ENCODE results near the gene HNRNPCL1. TPM values are rescaled to one million over a fixed set of nuclear protein-coding genes. Genes with fewer than 3 reads are reported as not detected.
"Not testable (repeated sequence)": the region's sequence is repeated elsewhere in the genome, so short reads cannot be mapped to it uniquely, and the experiment has no call there.

The HNRNPCL1 gene
- not detected in 2 replicates for polyA plus RNA-seq (2011; rRNA removed)
- not detected in 2 replicates for polyA plus RNA-seq (2012; cell fraction: cytosol; rRNA removed)
- not detected in 2 replicates for polyA plus RNA-seq (2012; cell fraction: nucleus; rRNA removed)
- polyA plus RNA-seq (2017; fragmentation: RNase III; extraction: RNeasy Plus Mini Kit Qiagen cat#74134 plus additional on column Dnase treatment), result not detected in 3 replicates
- not detected in 2 replicates for polyA minus RNA-seq (2011; rRNA and poly(A)+ RNA removed)

DNA sequence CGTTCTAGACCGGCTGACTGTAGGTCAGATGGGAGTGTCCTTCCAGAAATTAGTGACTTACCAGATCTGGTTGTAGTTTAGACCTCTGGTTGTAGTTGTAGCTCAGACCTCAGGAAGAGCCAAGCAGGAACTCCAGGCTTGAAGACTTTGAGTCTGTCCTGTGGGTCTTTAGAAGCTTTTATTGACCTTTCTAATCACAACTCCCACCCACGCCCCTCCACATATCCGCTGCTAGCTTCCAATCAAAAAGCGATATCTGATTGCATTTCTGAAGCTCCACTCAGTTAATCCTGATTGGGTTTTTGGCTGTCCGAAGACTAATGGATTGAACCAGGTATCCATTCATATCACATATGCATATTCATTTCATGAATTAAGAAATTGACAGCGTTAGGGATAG, at the start of gene HNRNPCL1:
Gene HNRNPCL1, minus strand, starts transcription at position 101 of the 400 bp plus-strand sequence. CDS start 431 bp downstream, outside the sequence.
- FAIRE-seq; H3K4me2 ChIP-seq; CTCF ChIA-PET; ATAC-seq; H3K4me1 ChIP-seq; H3K9me3 ChIP-seq; POLR2A ChIA-PET; H3K4me3 ChIP-seq; H3K27ac ChIP-seq; DNase-seq (ENCODE audit: low read depth in 1 of 2, low spot score in 1 of 2): not testable (repeated sequence)
- WGBS (ENCODE audit: missing lambda C conversion rate), result 40% methylated on average over 7 of the region's 7 CpGs

DNA sequence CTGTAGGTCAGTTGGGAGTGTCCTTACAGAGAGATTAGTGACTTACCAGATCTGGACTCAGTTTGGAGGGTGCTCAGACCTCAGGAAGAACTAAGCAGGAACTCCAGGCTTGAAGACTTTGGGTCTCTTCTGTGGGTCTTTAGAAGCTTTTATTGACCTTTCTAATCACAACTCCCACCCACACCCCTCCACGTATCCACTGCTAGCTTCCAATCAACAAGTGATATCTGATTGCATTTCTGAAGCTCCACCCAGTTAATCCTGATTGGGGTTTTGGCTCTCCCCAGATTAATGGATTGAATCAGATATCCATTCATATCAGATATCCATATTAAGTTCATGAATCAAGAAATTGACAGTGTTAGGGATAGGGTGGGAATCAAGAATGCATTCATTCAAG, 49.6 kb upstream of the HNRNPCL1 start, which contains the start of gene PRAMEF10:
Gene PRAMEF10, minus strand, starts transcription at position 101 of the 400 bp plus-strand sequence. CDS start 2,423 bp downstream, outside the sequence.
- POLR2A ChIA-PET; H3K4me1 ChIP-seq; H3K27ac ChIP-seq; FAIRE-seq; ATAC-seq; H3K4me2 ChIP-seq; H3K9me3 ChIP-seq; DNase-seq (ENCODE audit: low read depth in 1 of 2, low spot score in 1 of 2); CTCF ChIA-PET; H3K4me3 ChIP-seq: not testable (repeated sequence)
- WGBS (ENCODE audit: missing lambda C conversion rate), result no CpG with 5 or more reads among the region's 1 CpG

DNA sequence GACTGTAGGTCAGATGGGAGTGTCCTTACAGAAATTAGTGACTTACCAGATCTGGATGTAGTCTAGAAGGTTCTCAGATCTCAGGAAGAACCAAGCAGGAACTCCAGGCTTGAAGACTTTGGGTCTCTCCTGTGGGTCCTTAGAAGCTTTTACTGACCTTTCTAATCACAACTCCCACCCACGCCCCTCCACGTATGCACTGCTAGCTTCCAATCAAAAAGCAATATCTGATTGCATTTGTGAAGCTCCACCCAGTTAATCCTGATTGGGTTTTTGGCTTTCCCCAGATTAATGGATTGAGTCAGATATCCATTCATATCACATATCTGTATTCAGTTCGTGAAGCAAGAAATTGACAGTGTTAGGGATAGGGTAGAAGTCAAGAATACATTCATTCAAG, 37.6 kb upstream of the HNRNPCL1 start, which contains the start of gene PRAMEF4:
Gene PRAMEF4, minus strand, starts transcription at position 101 of the 400 bp plus-strand sequence. CDS start 2,807 bp downstream, outside the sequence.
- CTCF ChIA-PET; H3K9me3 ChIP-seq; H3K27ac ChIP-seq; H3K4me1 ChIP-seq; POLR2A ChIA-PET; H3K4me2 ChIP-seq; FAIRE-seq; ATAC-seq; DNase-seq (ENCODE audit: low read depth in 1 of 2, low spot score in 1 of 2); H3K4me3 ChIP-seq: not testable (repeated sequence)
- WGBS (ENCODE audit: missing lambda C conversion rate), result 3% methylated on average over 3 of the region's 3 CpGs

DNA sequence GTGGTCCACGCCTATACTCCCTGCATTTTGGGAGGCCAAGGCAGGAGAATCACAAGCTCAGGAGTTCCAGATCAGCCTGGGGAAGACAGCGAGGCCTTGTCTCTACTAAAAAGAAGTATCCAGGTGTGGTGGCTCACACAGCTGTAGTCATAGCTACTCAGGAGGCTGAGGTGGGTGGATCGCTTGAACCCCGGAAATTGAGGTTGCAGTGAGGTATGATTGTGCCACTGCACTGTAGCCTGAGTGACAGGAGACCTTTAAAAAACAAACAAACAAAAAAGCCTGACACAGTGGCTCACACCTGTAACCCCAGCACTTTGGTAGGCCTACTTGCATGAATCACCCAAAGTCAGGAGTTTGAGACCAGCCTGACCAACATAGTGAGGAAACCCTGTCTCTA, 29.9 kb upstream of the HNRNPCL1 start:
- ATAC-seq; H3K27ac ChIP-seq; POLR2A ChIA-PET; H3K4me3 ChIP-seq; H3K4me2 ChIP-seq; FAIRE-seq; DNase-seq (ENCODE audit: low read depth in 1 of 2, low spot score in 1 of 2); H3K9me3 ChIP-seq; H3K4me1 ChIP-seq; CTCF ChIA-PET: not testable (repeated sequence)
- WGBS (ENCODE audit: missing lambda C conversion rate), result 0% methylated on average over 3 of the region's 4 CpGs

DNA sequence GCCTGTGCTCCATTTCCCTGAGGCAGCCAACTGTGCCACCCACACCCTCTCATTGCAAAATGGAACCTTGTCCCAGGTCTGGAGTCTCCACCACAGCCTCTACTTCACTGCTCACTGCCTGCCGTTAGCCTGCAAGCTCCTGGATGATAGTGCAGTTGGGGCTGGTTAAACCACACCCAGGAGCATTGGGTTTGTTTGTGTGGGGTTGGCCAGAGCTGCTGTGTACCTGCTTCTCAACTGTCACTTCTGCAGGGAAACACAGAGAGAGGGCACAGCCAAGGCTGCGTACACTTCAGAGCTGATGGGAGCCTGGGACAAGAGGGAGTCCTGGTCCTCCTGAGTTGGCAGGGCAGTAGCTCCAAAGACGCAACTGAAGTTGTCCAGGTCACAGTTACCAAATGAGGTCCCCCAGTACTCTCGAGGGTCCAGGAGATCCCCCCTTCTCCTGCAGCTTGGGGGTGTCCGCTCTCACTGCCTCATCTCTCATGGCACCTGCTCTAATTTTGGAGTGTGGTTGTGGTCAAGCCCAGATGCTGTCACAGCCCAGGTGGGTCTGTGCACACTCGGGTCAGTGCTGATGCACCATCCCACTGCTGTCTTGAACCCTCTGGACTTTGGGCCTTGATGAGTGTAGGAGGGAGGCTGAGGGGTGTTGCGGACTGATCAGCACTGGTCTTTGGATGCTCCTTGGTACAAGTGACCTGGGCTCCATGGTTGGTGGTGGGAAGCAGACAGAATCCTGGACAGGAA, 14.8 kb upstream of the HNRNPCL1 start:
- WGBS (ENCODE audit: missing lambda C conversion rate), result no CpG with 5 or more reads among the region's 7 CpGs
- H3K4me2 ChIP-seq; H3K9me3 ChIP-seq; FAIRE-seq; CTCF ChIA-PET; DNase-seq (ENCODE audit: low read depth in 1 of 2, low spot score in 1 of 2); H3K4me3 ChIP-seq; POLR2A ChIA-PET; ATAC-seq; H3K4me1 ChIP-seq; H3K27ac ChIP-seq: not testable (repeated sequence)

DNA sequence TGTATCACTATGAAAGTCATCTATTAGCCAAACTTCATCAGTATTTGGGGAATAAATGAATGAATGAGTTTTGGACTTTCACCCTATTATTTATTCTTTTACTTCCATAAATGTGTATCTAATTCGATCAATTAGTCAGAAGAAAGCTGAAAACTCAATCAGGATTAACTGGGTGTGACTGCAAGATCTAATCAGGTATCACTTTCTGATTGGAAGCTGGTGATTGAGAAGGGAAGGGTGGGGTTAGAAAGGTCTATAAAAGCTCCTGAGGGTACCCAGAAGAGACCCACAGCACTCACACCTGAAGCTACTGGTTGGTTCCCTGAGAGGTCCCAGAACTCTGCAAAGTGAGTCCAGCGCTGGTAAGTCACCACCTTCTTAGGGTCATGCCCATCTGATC, 8.3 kb upstream of the HNRNPCL1 start, which contains the start of gene PRAMEF2:
Gene PRAMEF2, plus strand, starts transcription at position 301 of the 400 bp plus-strand sequence. CDS start 1,924 bp downstream, outside the sequence.
- DNase-seq (ENCODE audit: low read depth in 1 of 2, low spot score in 1 of 2); H3K4me2 ChIP-seq; H3K9me3 ChIP-seq; POLR2A ChIA-PET; H3K4me3 ChIP-seq; H3K27ac ChIP-seq; H3K4me1 ChIP-seq; ATAC-seq; FAIRE-seq; CTCF ChIA-PET: not testable (repeated sequence)
- WGBS (ENCODE audit: missing lambda C conversion rate), result 5% methylated on average over 2 of the region's 2 CpGs

DNA sequence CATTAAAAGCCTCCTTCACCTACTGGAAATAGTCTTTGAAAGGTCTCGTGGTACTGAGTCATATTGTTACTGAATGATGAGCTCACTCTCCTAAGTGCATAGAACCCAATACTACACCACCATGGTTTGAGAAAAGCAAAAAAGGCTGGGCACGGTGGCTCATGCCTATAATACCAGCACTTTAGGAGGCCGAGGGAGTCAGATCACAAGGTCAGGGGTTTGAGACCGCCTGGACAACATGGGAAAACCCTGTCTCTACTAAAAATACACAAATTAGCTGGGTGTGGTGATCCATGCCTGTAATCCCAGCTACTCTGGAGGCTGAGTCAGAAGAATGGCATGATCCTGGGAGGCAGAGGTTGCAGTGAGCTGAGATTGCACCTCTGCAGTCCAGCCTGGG, 3.3 kb upstream of the HNRNPCL1 start:
- H3K4me1 ChIP-seq, result peaks cover 9% of the 10 kb centered on the region; the same call in 1 of the 3 replicates
- no peaks in the 10 kb centered on the region for H3K9me3 ChIP-seq
- no peak overlapping the region for H3K27ac ChIP-seq
- DNase-seq (ENCODE audit: low read depth in 1 of 2, low spot score in 1 of 2) (peak in 1 of 2 experiments; percentile 13), FAIRE-seq (no peak), ATAC-seq (peak; percentile 38 to 54; a peak in 2 of 6 replicates)
- H3K4me3 ChIP-seq, result no peak overlapping the region
- 6% methylated on average over 4 of the region's 4 CpGs for WGBS (ENCODE audit: missing lambda C conversion rate)
- ChIA-PET CTCF (no interaction called here), POLR2A (no interaction called here)
- H3K4me2 ChIP-seq, result no peak overlapping the region
- TF ChIP-seq EHF (CRISPR knock-in tag; IDR thresholded peaks at IDR 0.05) (no peak), NFE2L2 (conservative IDR thresholded peaks at IDR 0.05; ENCODE audit: low read length) (no peak), EP300 (IDR thresholded peaks at IDR 0.05) (no peak), SREBF2 (IDR thresholded peaks at IDR 0.05) (no peak), RAD21 (conservative IDR thresholded peaks at IDR 0.05 in 1 of 2, IDR thresholded peaks at IDR 0.05 in 1 of 2) (no peak), KDM1A (IDR thresholded peaks at IDR 0.05; ENCODE audit: low read depth) (no peak), BHLHE40 (IDR thresholded peaks at IDR 0.05; ENCODE audit: low read depth, low read length) (no peak), POLR2A (IDR thresholded peaks at IDR 0.05; ENCODE audit: low read length) (no peak), MYC (IDR thresholded peaks at IDR 0.05; ENCODE audit: borderline replicate concordance, low read length) (no peak)
- TF ChIP-seq, protein P1, sequence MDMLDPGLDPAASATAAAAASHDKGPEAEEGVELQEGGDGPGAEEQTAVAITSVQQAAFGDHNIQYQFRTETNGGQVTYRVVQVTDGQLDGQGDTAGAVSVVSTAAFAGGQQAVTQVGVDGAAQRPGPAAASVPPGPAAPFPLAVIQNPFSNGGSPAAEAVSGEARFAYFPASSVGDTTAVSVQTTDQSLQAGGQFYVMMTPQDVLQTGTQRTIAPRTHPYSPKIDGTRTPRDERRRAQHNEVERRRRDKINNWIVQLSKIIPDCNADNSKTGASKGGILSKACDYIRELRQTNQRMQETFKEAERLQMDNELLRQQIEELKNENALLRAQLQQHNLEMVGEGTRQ (IDR thresholded peaks at IDR 0.05), result no peak
- TF ChIP-seq, protein P2, sequence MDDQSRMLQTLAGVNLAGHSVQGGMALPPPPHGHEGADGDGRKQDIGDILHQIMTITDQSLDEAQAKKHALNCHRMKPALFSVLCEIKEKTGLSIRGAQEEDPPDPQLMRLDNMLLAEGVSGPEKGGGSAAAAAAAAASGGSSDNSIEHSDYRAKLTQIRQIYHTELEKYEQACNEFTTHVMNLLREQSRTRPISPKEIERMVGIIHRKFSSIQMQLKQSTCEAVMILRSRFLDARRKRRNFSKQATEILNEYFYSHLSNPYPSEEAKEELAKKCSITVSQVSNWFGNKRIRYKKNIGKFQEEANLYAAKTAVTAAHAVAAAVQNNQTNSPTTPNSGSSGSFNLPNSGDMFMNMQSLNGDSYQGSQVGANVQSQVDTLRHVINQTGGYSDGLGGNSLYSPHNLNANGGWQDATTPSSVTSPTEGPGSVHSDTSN (IDR thresholded peaks at IDR 0.05), result no peak

DNA sequence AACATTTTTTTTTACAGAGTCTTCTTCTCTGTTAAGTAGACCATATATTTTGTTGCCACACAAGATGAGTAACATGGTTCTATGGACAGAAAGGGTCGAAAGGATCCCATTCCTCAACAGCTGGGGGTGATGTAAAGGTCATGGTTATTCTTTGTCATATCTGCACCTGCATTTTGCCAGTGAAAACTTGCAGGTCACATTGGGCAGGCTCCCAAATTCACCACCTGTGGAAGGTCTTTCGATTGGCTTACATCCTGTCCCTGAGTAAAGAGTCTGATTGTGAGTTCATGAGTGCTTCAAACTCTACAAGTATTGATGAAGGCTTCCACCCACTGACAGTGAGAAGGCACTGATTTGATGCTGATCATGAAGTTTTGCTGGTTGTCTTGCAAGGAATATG, 15.3 kb downstream of the HNRNPCL1 start:
- H3K4me1 ChIP-seq; H3K4me3 ChIP-seq; CTCF ChIA-PET; DNase-seq (ENCODE audit: low read depth in 1 of 2, low spot score in 1 of 2); POLR2A ChIA-PET; H3K4me2 ChIP-seq; FAIRE-seq; H3K27ac ChIP-seq; H3K9me3 ChIP-seq; ATAC-seq: not testable (repeated sequence)
- WGBS (ENCODE audit: missing lambda C conversion rate), result 5% methylated on average over 2 of the region's 2 CpGs

Measured in A549 (cell line).